Measurements from ENCODE around the gene TMEM256.

The TMEM256 gene

GRCh38 chr17:7439462-7440112 is 35.7 kb upstream of the TMEM256 start, which contains the start of gene FGF11:
Gene FGF11 (plus strand): TSS chr17:7439512. CDS start chr17:7439621, 109 bp downstream.
- WGBS, 2 experiments, result 1 to 2% methylated on average over 50 of the region's 50 CpGs
- peaks cover 69% of the 10 kb centered on the region for H3K27me3 ChIP-seq (ENCODE audit: control insufficient read depth, insufficient read depth, low read length, poor library complexity, severe bottlenecking)
- no peaks in the 10 kb centered on the region for H3K9me3 ChIP-seq (ENCODE audit: control insufficient read depth, low read length)
- H3K27ac ChIP-seq (ENCODE audit: insufficient read depth, low read depth, low read length, poor library complexity, severe bottlenecking), result peak within 1 kb of the TSS; percentile 79
- H3K4me1 ChIP-seq (ENCODE audit: control insufficient read depth, insufficient read depth, low read length), result peaks cover 27% of the 10 kb centered on the region
- no peaks in the 10 kb centered on the region for H3K36me3 ChIP-seq (ENCODE audit: control insufficient read depth, insufficient read depth, low read length)
- peak within 1 kb of the TSS; percentile 74 for H3K4me3 ChIP-seq (ENCODE audit: insufficient read depth, low read depth, low read length)

- Histone ChIP-seq H3K27ac (ENCODE audit: insufficient read depth, low read depth, low read length, poor library complexity, severe bottlenecking) (no peak overlapping the region), H3K4me3 (ENCODE audit: insufficient read depth, low read depth, low read length) (peak overlapping the region; percentile 41), H3K4me1 (ENCODE audit: control insufficient read depth, insufficient read depth, low read length) (peaks cover 22% of the 10 kb centered on the region), H3K9me3 (ENCODE audit: control insufficient read depth, low read length) (no peaks in the 10 kb centered on the region), H3K27me3 (ENCODE audit: control insufficient read depth, insufficient read depth, low read length, poor library complexity, severe bottlenecking) (peaks cover 62% of the 10 kb centered on the region), H3K36me3 (ENCODE audit: control insufficient read depth, insufficient read depth, low read length) (no peaks in the 10 kb centered on the region)
- 28 to 31% methylated on average over 11 of the region's 11 CpGs for WGBS, 2 experiments
Observed at GRCh38 chr17:7438656-7439460, 35.0 kb upstream of the TMEM256 start.

DNA sequence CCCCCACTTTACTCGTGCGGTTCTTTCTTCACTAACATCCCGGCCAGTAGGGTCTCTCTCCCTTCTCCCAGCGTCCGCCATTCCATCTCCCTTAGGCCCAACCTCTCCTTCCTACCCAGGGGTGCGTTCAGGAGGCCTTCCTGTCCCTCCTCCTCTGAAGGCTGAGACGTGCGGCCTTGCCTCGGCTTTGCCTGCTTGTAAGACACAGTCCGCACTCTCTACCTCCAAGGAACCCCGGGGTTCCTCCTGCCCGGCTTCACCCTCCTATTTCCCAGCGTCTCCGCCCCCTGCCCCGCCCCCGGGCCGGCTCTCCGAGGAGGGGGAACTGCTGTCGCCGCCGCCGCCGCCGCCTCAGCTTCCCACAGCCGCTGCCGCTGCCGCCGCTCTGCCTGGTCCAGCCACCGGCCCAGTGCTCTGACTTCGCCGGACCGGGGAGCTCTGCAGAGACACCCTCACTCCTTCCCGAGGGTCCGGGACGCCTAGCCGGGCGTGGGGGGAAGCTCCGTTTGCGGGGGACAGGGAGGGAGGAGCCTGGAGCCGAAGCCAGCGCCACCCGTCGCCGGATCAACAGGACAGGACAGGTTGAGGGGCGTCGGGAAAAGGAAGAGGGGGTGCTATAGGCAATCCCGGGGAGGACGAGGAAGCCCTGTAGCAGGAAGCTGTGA is 34.2 kb upstream of the TMEM256 start:
- Histone ChIP-seq H3K9me3 (ENCODE audit: control insufficient read depth, low read length) (no peaks in the 10 kb centered on the region), H3K27me3 (ENCODE audit: control insufficient read depth, insufficient read depth, low read length, poor library complexity, severe bottlenecking) (peaks cover 61% of the 10 kb centered on the region), H3K4me1 (ENCODE audit: control insufficient read depth, insufficient read depth, low read length) (peaks cover 22% of the 10 kb centered on the region), H3K36me3 (ENCODE audit: control insufficient read depth, insufficient read depth, low read length) (no peaks in the 10 kb centered on the region), H3K27ac (ENCODE audit: insufficient read depth, low read depth, low read length, poor library complexity, severe bottlenecking) (no peak overlapping the region), H3K4me3 (ENCODE audit: insufficient read depth, low read depth, low read length) (peak overlapping the region; percentile 41)
- WGBS, 2 experiments, result 2% methylated on average over 48 of the region's 48 CpGs

DNA sequence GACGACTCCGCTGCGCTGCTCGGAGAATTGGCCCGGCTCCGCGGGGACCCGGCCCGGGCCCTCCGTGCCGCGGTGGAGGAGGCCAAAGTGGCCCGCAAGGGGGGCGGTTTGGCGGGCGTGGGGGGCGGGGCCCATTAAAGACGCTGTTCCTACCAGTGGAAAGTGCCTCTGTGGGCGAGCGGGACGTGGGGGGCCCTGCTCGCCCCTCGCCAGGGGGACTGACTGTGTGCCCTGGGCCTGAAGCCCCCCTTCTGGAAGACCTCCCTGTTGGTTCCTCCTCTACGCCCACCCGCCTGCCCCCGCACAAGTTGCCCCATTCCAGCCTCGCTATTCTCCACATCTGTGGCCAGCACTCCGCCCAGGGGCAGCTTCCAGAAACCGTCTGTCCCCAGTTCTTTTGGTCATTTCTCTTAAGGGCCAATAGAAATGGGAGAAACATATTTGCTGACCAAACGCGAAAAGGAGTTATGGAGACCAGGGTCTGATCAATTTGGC is 33.5 kb upstream of the TMEM256 start:
- H3K36me3 ChIP-seq (ENCODE audit: control insufficient read depth, insufficient read depth, low read length), result no peaks in the 10 kb centered on the region
- H3K9me3 ChIP-seq (ENCODE audit: control insufficient read depth, low read length), result no peaks in the 10 kb centered on the region
- peak overlapping the region; percentile 41 for H3K4me3 ChIP-seq (ENCODE audit: insufficient read depth, low read depth, low read length)
- H3K4me1 ChIP-seq (ENCODE audit: control insufficient read depth, insufficient read depth, low read length), result peaks cover 22% of the 10 kb centered on the region
- H3K27ac ChIP-seq (ENCODE audit: insufficient read depth, low read depth, low read length, poor library complexity, severe bottlenecking), result no peak overlapping the region
- WGBS, 2 experiments, result 8 to 10% methylated on average over 31 of the region's 31 CpGs
- peaks cover 59% of the 10 kb centered on the region for H3K27me3 ChIP-seq (ENCODE audit: control insufficient read depth, insufficient read depth, low read length, poor library complexity, severe bottlenecking)

DNA sequence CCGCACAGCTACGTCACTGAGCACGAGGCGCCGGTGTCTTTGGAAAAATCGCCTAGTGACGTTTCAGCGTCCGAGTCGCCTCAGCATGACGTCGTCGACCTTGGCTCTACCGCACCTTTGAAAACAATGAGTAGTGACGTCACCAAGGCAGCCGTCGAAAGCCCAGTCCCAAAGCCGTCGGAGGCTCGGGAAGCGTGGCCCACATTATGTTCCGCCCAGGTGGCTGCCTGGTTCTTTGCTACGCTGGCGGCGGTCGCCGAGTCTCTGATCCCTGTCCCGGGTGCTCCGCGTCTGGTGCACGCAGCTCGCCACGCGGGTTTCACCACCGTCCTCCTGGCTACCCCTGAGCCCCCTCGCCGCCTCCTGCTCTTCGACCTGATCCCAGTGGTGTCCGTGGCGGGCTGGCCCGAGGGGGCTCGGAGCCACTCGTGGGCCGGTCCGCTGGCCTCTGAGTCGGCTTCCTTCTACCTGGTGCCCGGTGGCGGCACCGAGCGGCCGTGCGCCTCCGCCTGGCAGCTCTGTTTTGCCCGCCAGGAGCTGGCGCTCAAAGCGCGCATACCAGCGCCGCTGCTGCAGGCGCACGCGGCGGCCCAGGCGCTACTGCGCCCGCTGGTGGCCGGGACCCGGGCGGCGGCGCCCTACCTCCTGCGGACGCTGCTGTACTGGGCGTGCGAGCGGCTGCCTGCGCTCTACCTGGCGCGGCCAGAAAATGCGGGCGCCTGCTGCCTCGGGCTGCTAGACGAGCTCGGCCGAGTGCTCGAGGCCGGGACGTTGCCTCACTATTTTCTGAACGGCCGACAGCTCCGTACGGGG is 32.9 kb upstream of the TMEM256 start:
- no peaks in the 10 kb centered on the region for H3K36me3 ChIP-seq (ENCODE audit: control insufficient read depth, insufficient read depth, low read length)
- peaks cover 55% of the 10 kb centered on the region for H3K27me3 ChIP-seq (ENCODE audit: control insufficient read depth, insufficient read depth, low read length, poor library complexity, severe bottlenecking)
- 2 to 3% methylated on average over 92 of the region's 92 CpGs for WGBS, 2 experiments
- H3K4me3 ChIP-seq (ENCODE audit: insufficient read depth, low read depth, low read length), result peak overlapping the region; percentile 41
- H3K9me3 ChIP-seq (ENCODE audit: control insufficient read depth, low read length), result no peaks in the 10 kb centered on the region
- peaks cover 22% of the 10 kb centered on the region for H3K4me1 ChIP-seq (ENCODE audit: control insufficient read depth, insufficient read depth, low read length)
- H3K27ac ChIP-seq (ENCODE audit: insufficient read depth, low read depth, low read length, poor library complexity, severe bottlenecking), result no peak overlapping the region

GRCh38 chr17:7435676-7436555 is 32.0 kb upstream of the TMEM256 start:
- Histone ChIP-seq H3K36me3 (ENCODE audit: control insufficient read depth, insufficient read depth, low read length) (no peaks in the 10 kb centered on the region), H3K27ac (ENCODE audit: insufficient read depth, low read depth, low read length, poor library complexity, severe bottlenecking) (no peak overlapping the region), H3K4me1 (ENCODE audit: control insufficient read depth, insufficient read depth, low read length) (peaks cover 16% of the 10 kb centered on the region), H3K9me3 (ENCODE audit: control insufficient read depth, low read length) (no peaks in the 10 kb centered on the region), H3K27me3 (ENCODE audit: control insufficient read depth, insufficient read depth, low read length, poor library complexity, severe bottlenecking) (peaks cover 48% of the 10 kb centered on the region), H3K4me3 (ENCODE audit: insufficient read depth, low read depth, low read length) (peak overlapping the region; percentile 57)
- 5% methylated on average over 49 of the region's 49 CpGs for WGBS, 2 experiments

DNA sequence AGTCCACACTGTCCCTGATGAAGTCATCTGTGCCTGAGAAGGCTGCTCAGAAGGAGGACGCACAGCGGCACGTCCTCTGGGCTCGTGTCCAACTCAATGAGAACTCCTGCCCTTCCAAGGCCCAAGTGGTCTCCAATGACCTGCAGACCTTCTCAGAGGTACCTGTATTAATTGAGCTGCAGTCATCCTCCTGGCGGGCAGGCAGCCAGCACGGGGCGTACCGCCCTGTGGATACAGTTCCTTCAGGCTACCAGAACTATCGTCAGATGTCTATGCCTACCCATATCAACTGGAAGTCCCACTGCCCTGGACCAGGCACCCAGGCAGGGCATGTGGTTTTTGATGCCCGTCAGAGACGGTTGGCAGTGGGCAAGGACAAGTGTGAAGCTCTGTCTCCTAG is 28.4 kb upstream of the TMEM256 start:
- Histone ChIP-seq H3K27me3 (ENCODE audit: control insufficient read depth, insufficient read depth, low read length, poor library complexity, severe bottlenecking) (peaks cover 21% of the 10 kb centered on the region), H3K36me3 (ENCODE audit: control insufficient read depth, insufficient read depth, low read length) (no peaks in the 10 kb centered on the region), H3K9me3 (ENCODE audit: control insufficient read depth, low read length) (no peaks in the 10 kb centered on the region), H3K4me1 (ENCODE audit: control insufficient read depth, insufficient read depth, low read length) (no peaks in the 10 kb centered on the region), H3K27ac (ENCODE audit: insufficient read depth, low read depth, low read length, poor library complexity, severe bottlenecking) (no peak overlapping the region), H3K4me3 (ENCODE audit: insufficient read depth, low read depth, low read length) (no peak overlapping the region)
- 92 to 93% methylated on average over 11 of the region's 11 CpGs for WGBS, 2 experiments

DNA sequence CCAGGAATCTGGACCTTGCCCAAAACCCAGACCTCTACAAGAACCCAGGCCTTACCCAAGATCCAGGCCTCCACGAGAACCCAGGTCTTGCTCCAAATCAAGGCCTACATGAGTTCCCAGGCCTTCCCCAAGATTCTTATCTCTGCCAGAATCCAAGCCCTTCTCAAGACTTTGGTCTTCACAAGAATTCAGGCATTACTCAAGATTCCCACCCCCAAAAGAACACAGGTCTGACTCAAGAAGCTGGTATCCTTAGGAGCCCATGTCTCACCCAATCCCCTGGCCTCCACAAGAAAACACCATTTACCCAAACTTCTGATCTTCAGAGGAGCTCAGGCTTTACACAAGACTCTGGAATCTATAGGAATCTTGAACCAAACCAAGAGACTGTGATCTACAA is 27.3 kb upstream of the TMEM256 start:
- Histone ChIP-seq H3K27me3 (ENCODE audit: control insufficient read depth, insufficient read depth, low read length, poor library complexity, severe bottlenecking) (peaks cover 10% of the 10 kb centered on the region), H3K27ac (ENCODE audit: insufficient read depth, low read depth, low read length, poor library complexity, severe bottlenecking) (no peak overlapping the region), H3K4me3 (ENCODE audit: insufficient read depth, low read depth, low read length) (no peak overlapping the region), H3K36me3 (ENCODE audit: control insufficient read depth, insufficient read depth, low read length) (no peaks in the 10 kb centered on the region), H3K4me1 (ENCODE audit: control insufficient read depth, insufficient read depth, low read length) (no peaks in the 10 kb centered on the region), H3K9me3 (ENCODE audit: control insufficient read depth, low read length) (no peaks in the 10 kb centered on the region)
- WGBS, 2 experiments, result 86 to 89% methylated on average over 1 of the region's 1 CpG

GRCh38 chr17:7429722-7430121 is 25.8 kb upstream of the TMEM256 start:
- H3K4me3 ChIP-seq (ENCODE audit: insufficient read depth, low read depth, low read length), result no peak overlapping the region
- no peaks in the 10 kb centered on the region for H3K36me3 ChIP-seq (ENCODE audit: control insufficient read depth, insufficient read depth, low read length)
- H3K4me1 ChIP-seq (ENCODE audit: control insufficient read depth, insufficient read depth, low read length), result no peaks in the 10 kb centered on the region
- no peaks in the 10 kb centered on the region for H3K27me3 ChIP-seq (ENCODE audit: control insufficient read depth, insufficient read depth, low read length, poor library complexity, severe bottlenecking)
- 91% methylated on average over 10 of the region's 10 CpGs for WGBS, 2 experiments
- no peak overlapping the region for H3K27ac ChIP-seq (ENCODE audit: insufficient read depth, low read depth, low read length, poor library complexity, severe bottlenecking)
- H3K9me3 ChIP-seq (ENCODE audit: control insufficient read depth, low read length), result no peaks in the 10 kb centered on the region
